Right lobe of liver (tissue), 4 donors: Measurements from ENCODE around the gene FGFR4.

Source experiments
- CTCF ChIP-seq, 4 donors: fragments of 200-600 bp in 3 of 4; fragments of 450-650 bp in 1 of 4; IDR thresholded peaks; one replicate each; pipeline versions ENCODE4 v1.5.1 to v1.8.0; 2016 to 2022; ENCODE audit warnings: antibody characterized with exemption in 4 of 4, mild to moderate bottlenecking in 2 of 4
- POLR2A ChIP-seq: fragments of 450-650 bp; IDR thresholded peaks from one replicate; pipeline ENCODE4 v1.6.1; 2017; ENCODE audit warnings: antibody characterized with exemption, mild to moderate bottlenecking
- donor health status: DM: no; HTN: no; CAD: no.
- donor health status: DM: no; HTN: no; CAD: no.
- donor health status: DM: no; HTN: yes; CAD: no.

- peak; percentile 90 to 99 (median 96) for TF ChIP-seq CTCF (IDR thresholded peaks at IDR 0.05)
- peak; percentile 71 for TF ChIP-seq POLR2A
Measured at GRCh38 chr5:177086654-177087397, at the start of gene FGFR4.
